Tibial nerve (tissue), 4 donors: Measurements from ENCODE around the gene ZBTB7C.

ENCODE experiments used
- EP300 ChIP-seq, 2 donors: sonication (generic); formaldehyde crosslinking; IDR thresholded peaks; one replicate each; pipeline ENCODE4 v1.6.1; 2017; ENCODE audit warnings: antibody characterized with exemption in 2 of 2, mild to moderate bottlenecking in 1 of 2
- POLR2A ChIP-seq, 2 donors: fragments of 450-650 bp; IDR thresholded peaks; one replicate each; pipeline ENCODE4 v1.6.1; 2017; ENCODE audit warnings: antibody characterized with exemption in 2 of 2, mild to moderate bottlenecking in 2 of 2, moderate library complexity in 2 of 2
- TF ChIP-seq, protein P1 (sequence below), 5 experiments: fragments of 200-600 bp in 3 of 5; fragments of 450-650 bp in 2 of 5; sonication (generic) in 3 of 5; IDR thresholded peaks; one replicate each; pipeline ENCODE4 v1.5.1; 2016 to 2019; ENCODE audit warnings: antibody characterized with exemption in 5 of 5, mild to moderate bottlenecking in 3 of 5, moderate library complexity in 2 of 5

DNA sequence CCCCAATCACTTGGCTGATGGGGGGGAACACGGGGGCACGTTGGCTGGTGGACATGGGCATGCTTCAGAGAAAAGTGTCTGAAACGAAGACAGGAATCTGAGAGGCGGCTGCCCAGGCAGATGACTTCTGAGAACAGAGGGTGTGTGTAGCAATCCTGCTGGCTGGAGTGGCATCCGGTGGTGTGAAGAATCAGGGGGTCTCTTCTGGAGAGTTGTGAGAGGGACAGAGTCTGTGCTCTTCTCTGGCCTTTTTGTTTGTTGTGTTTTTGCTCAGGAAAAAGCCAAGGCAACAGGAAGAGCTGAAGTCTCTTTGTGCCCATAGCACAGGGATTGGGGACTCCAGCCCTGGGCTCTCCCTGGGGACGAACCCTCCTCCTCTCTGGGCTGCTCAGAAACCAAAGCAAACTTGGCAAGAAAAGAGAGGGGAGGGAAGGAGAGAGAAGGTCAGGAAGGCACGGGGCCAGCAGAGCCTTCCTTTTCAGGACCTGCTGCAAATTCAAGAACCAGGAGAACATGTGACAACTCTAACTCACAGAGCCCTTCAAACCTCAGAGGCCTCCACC lies 381.7 kb downstream of the ZBTB7C start:
- TF ChIP-seq, protein P1, sequence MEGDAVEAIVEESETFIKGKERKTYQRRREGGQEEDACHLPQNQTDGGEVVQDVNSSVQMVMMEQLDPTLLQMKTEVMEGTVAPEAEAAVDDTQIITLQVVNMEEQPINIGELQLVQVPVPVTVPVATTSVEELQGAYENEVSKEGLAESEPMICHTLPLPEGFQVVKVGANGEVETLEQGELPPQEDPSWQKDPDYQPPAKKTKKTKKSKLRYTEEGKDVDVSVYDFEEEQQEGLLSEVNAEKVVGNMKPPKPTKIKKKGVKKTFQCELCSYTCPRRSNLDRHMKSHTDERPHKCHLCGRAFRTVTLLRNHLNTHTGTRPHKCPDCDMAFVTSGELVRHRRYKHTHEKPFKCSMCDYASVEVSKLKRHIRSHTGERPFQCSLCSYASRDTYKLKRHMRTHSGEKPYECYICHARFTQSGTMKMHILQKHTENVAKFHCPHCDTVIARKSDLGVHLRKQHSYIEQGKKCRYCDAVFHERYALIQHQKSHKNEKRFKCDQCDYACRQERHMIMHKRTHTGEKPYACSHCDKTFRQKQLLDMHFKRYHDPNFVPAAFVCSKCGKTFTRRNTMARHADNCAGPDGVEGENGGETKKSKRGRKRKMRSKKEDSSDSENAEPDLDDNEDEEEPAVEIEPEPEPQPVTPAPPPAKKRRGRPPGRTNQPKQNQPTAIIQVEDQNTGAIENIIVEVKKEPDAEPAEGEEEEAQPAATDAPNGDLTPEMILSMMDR (IDR thresholded peaks at IDR 0.05) = no peak
- TF ChIP-seq POLR2A (IDR thresholded peaks at IDR 0.05) = no peak
- peak in 1 of 2 donors; percentile 46 for TF ChIP-seq EP300 (IDR thresholded peaks at IDR 0.05)
